ENCODE data around the gene TBCK. TPM values are rescaled to one million over a fixed set of nuclear protein-coding genes. Genes with fewer than 3 reads are reported as not detected.

The TBCK gene
- total RNA-seq, 4 donors from 2014 or later, result 25.3 to 40.0 (median 37.2) TPM

DNA sequence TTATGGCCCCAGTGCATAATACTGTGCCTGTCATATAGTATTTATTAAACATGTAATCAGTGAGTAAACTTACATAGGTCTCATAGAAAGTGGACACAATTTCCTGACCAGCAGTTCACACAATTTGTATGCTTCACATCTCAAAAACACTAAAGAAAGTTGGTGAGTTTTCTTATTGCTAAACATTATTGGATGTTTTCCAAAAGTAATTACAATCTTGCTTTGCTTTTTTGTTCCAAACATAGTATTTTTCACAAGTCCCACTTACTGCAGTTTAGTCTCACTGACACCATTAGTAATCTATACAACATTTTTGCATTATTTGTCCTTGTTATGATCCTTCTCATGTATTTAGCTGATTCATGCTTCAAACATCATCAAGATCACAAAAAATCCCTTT lies 132.5 kb downstream of the TBCK start:
- no peak for DNase-seq (ENCODE audit: low spot score)
- TF ChIP-seq, protein P1, sequence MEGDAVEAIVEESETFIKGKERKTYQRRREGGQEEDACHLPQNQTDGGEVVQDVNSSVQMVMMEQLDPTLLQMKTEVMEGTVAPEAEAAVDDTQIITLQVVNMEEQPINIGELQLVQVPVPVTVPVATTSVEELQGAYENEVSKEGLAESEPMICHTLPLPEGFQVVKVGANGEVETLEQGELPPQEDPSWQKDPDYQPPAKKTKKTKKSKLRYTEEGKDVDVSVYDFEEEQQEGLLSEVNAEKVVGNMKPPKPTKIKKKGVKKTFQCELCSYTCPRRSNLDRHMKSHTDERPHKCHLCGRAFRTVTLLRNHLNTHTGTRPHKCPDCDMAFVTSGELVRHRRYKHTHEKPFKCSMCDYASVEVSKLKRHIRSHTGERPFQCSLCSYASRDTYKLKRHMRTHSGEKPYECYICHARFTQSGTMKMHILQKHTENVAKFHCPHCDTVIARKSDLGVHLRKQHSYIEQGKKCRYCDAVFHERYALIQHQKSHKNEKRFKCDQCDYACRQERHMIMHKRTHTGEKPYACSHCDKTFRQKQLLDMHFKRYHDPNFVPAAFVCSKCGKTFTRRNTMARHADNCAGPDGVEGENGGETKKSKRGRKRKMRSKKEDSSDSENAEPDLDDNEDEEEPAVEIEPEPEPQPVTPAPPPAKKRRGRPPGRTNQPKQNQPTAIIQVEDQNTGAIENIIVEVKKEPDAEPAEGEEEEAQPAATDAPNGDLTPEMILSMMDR (IDR thresholded peaks at IDR 0.05), result no peak
- no peak for ATAC-seq (ENCODE audit: low FRiP score)

DNA sequence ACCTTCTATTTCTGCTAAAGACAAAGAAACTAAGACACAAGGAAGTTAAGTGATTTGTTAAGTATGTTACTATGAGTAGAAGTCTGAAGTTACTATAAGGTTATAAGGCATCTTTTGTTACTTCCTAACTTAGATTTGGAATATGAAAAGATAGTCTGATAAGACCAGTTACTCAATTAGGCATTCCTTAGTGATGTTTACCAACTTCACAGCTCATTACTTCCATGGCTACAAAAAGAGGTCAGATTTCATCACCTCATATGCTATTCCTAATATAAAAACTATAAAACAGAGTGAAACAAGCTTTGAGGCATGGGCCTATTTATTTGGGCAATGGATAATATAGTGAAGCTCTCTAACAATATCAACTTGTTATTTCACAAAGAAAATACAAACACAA lies 143.1 kb downstream of the TBCK start:
- no peak for ATAC-seq (ENCODE audit: low FRiP score)
- DNase-seq (ENCODE audit: low spot score), result no peak
- TF ChIP-seq, protein P1 (IDR thresholded peaks at IDR 0.05), result no peak

DNA sequence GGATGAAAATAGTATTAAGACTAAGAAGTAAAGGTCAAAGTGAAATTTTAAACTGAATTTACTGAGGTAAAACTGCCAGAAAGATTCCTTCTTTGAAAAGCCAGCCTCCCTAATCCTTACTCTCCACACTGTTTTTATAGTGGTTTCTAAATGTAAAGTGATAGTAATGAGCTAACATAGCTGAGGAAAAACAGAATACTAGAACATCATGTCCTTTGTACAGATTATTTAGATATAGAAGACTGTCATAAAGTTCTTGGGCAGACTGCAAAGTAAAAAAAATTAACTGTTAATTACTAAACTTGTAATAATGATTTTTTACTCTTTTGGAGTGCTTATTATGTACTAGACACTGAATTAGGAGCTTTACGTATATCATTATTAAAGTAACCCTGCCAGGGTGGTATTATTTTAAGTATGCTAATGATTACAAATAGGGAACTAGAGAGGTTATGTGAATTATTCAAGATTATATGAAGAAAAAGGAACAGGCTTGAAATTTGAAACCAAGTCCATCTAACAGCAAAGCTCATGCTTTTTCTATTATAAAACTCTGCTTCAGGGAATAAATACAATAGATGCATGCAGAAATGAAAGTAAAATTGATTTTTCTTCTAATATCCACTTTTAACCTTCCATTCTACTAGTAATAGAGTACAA lies 150.5 kb downstream of the TBCK start:
- no peak for ATAC-seq (ENCODE audit: low FRiP score)
- no peak for DNase-seq (ENCODE audit: low spot score)
- TF ChIP-seq, protein P1 (IDR thresholded peaks at IDR 0.05), result no peak

DNA sequence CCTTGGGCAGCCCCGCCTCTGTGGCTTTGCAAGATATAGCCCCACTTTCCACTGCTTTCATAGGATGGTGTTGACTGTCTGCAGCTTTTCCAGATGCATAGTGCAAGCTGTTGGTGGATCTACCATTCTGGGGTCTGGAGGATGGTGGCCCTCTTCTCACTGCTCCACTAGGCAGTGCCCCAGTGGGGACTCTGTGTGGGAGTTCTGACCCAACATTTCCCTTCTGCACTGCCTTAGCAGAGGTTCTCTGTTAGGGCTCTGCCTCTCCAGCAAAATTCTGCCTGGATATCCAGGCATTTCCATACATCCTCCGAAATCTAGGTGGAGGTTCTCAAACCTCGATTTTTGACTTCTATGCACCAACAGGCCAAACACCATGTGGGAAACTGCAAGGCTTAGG lies 153.7 kb downstream of the TBCK start:
- ATAC-seq (ENCODE audit: low FRiP score) (no peak), DNase-seq (ENCODE audit: low spot score) (no peak)
- TF ChIP-seq, protein P1 (IDR thresholded peaks at IDR 0.05), result no peak

DNA sequence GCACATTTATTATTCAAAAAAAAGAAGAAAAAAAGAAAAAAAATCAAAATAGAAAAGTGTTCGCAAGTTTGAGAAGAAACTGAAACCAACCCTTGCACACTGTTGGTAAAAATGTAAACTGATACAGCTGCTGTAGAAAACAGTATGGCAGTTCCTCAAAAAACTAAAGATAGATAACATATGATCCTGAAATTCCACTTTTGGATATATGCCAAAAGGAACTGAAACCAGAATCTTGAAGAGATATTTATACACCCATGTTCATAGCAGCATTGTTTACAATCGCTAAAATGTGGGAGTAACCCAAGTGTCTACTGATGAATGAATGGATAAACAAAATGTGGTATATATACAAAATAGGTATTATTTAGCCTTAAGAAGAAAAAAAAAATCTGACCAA lies 155.4 kb downstream of the TBCK start:
- no peak for ATAC-seq (ENCODE audit: low FRiP score)
- DNase-seq (ENCODE audit: low spot score), result no peak
- TF ChIP-seq, protein P1 (IDR thresholded peaks at IDR 0.05), result no peak

DNA sequence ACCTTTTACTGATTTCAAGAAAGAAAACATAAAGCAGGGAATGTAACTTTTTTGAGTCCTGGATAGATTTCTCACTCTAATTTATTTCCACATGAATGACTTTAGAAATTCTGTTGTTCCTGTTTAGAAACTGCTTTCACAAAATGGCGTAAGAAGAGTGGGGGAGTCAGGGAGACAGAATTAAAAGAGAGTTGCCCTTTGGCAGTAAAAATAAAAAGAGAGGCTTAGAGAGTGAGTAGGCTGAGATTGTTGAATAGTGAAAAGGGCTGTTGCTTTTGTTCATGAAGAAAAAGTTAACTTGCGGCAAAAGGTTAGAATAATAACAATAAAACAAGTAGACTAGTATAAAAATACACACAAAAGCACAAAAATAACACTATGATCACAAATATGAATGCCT lies 166.1 kb downstream of the TBCK start:
- DNase-seq (ENCODE audit: low spot score) (no peak), ATAC-seq (ENCODE audit: low FRiP score) (no peak)
- TF ChIP-seq, protein P1 (IDR thresholded peaks at IDR 0.05), result no peak

DNA sequence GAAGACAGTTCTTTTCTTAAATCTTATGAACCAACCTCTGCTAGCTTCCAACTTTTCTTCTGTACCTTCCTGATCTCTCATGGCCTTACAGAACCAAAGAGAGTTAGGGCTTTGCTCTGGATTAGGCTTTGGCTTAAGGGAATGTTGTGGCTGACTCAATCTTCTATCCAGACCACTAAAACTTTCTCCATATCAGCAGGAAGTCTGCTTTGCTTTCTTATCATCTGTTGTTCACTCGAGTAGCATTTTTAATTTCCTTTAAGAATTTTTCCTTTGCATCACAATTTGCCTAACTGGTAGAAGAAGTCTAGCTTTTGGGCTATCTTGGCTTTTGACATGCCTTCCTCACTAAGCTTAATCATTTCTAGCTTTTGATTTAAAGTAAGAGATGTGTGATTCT lies 167.0 kb downstream of the TBCK start:
- DNase-seq (ENCODE audit: low spot score) (no peak), ATAC-seq (ENCODE audit: low FRiP score) (no peak)
- TF ChIP-seq, protein P1 (IDR thresholded peaks at IDR 0.05), result no peak
